Measurements from ENCODE around the gene RAB3IL1.
"Not testable (repeated sequence)": the region's sequence is repeated elsewhere in the genome, so short reads cannot be mapped to it uniquely, and the experiment has no call there.

Gene RAB3IL1

DNA sequence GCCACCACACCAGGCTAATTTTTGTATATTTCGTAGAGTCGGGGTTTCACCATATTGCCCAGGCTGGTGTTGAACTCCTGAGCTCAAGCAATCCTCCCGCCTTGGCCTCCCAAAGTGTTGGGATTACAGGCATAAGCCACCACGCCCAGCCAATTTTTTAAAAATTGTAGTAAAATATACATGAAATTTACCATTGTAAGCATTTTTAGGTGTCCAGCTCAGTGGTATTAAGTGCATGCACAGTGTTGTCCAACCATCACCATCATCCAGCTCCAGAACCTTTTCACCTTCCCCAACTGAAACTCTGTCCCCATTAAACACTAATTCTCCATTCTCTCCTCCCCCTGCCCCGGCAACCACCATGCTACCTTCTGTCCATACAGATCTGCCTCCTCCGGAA is 34.5 kb downstream of the RAB3IL1 start:
- no peak for DNase-seq

DNA sequence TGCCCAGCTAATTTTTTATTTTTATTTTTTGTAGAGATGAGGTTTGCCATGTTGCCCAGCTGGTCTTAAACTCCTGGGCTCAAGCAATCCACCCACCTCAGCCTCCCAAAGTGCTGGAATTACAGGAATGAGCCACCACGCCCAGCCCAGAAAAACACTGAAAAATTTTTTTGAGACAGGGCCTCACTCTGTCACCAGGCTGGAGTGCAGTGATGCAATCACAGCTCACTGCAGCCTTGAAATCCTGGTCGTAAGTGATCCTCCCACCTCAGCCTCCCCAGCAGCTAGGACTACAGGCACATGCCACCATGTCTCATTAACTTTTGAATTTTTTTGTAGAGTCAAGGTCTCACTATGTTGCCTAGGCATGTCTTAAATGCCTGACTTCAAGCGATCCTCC is 35.1 kb downstream of the RAB3IL1 start:
- not testable (repeated sequence) for DNase-seq

- DNase-seq: no peak
These were observed 36.0 kb downstream of the RAB3IL1 start for GRCh38 chr11:61881397-61881796.

DNA sequence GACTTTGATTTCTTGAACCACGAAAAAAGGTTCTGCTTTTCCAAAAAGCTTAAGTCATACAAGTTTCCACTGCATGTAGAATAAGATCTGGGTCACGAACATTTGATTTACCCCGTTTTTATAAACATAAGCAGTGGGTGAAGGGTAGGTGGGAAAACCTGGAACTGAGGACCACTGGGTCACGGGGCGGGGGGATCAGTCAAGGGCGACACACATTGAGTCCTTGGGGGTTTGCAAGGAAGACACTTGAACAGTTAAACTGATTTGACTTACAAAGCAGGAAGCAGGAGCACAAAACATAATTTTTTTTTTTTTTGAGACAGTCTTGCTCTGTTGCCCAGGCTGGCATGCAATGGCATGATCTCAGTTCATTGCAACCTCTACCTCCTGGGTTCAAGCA is 36.9 kb downstream of the RAB3IL1 start:
- no peak for DNase-seq

- DNase-seq: no peak
These were observed 37.3 kb downstream of the RAB3IL1 start for GRCh38 chr11:61880031-61880430.

DNA sequence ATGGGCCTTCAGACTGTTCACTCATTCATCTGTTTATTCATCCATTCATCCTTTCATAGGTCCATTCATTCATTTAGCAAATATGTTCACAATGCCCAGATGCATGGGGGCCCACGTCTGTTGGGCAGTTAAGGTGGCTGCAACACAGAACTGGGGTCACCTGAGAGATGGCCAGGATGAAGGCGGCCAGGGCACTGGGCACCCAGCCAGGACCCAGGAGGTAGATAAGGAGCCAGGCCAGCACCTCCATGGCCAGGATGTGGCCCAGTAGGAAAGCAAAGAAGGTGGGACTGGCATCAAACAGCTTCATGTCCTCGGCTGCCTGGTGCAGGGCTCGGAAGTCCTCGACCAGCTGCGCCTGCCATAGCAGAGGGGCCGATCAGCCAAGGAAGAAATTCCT is 38.2 kb downstream of the RAB3IL1 start:
- DNase-seq: no peak

DNA sequence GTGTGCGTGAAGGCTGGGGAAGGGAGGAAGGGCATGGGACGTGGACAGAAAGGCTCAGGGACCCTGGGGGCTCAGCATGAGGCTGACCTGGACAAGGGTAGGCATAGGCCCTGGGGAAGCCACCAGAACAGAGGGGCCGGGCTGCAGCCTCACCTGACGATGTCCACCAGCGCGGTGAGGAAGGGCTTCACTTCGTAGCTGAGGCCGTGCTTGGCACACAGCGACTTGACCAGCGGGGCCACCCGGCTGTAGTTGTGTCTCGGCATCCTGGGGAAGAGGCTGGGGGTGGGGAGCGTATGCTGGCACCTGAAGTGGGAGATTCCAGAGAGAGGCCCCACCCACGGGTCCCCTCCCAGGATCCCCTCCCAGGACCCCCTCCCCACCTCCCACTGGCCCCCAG is 41.7 kb downstream of the RAB3IL1 start:
- no peak for DNase-seq

- DNase-seq: no peak
These were observed 42.5 kb downstream of the RAB3IL1 start for GRCh38 chr11:61874853-61875252.

GRCh38 chr11:61874377-61874809 is 43.0 kb downstream of the RAB3IL1 start:
- no peak for DNase-seq

DNA sequence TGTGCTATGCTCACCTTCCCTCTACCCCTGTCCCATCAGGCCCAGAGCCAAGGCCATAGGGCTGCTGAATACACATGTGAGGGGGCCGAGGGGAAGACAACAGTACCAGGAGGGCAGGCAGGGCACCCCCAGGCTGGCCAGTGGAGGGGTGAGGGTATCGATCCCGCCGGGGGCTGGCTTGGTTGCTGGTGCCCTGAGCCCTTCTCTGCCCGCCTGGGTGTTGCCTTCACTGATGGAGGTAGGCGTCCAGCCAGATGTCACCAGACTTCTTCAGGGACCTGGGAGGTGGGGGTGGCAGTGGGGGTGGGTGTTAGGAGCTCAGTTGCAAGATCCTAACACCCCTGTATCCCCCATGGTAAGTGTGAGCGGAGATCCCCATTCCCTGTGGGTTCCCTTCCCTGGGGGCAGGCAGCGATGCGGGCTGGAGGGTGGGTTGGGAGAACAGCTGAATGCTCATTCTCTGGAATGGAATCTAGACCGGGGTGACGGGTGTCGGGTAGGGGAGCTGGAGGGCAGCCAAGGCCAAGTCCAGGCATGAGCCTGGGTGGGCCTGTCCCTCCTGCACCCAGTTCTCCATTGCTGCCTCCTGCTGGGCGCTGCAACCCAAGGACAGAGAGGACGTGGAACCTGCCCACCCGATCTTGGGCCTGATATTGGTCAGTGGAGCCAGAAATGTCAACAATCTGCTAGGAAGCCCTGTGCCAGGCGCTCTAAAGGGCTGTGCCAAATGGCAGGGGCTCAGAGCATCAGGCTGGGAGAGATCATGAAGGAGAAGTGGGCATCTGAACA is 43.6 kb downstream of the RAB3IL1 start:
- DNase-seq: no peak

GRCh38 chr11:61872935-61873565 is 44.3 kb downstream of the RAB3IL1 start:
- no peak for DNase-seq

DNA sequence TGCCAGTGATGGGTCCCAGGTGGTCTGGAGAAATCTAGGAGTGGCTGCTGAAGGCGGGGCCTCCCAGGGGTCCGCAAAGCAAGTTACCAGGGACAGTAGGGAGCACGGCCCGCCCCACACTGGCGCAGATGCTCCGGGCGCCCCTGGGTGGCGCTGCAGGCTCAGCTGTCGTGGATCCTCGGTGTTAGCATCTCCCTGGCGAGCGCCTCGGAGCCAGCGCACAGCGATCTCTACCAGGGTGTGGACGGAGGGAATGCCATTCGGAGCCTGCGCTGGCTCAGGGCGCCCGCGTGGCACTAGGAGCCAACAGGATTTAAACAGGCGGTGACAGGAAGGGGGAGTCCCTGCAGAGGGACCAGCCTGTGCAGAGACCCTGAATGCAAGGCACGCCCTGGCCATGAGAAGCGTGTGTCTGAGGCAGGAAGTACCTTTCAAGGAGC is 46.2 kb downstream of the RAB3IL1 start:
- peak; percentile 37 to 68 for DNase-seq

GRCh38 chr11:61870541-61871031 is 46.8 kb downstream of the RAB3IL1 start:
- no peak for DNase-seq

- no peak for DNase-seq
These were observed 47.5 kb downstream of the RAB3IL1 start for GRCh38 chr11:61869708-61870451.

- no peak for DNase-seq
These were observed 48.0 kb downstream of the RAB3IL1 start for GRCh38 chr11:61869429-61869707.

GRCh38 chr11:61868571-61869428 is 48.6 kb downstream of the RAB3IL1 start:
- DNase-seq: no peak

DNA sequence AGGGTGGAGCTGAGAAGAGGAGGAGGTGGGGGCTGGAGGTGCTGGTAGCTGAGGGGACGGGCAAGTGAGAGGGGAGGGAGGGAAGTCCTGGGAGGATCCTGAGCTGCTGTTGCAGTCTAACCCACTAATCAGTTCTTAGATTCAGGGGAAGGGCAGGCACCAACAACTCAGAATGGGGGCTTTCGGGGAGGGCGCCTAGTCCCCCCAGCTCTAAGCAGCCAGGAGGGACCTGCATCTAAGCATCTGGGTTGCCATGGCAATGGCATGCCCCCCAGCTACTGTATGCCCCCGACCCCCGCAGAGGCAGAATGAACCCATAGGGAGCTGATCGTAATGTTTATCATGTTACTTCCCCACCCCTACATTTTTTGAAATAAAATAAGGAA is 50.4 kb downstream of the RAB3IL1 start:
- DNase-seq: no peak

GRCh38 chr11:61866231-61866957 is 51.0 kb downstream of the RAB3IL1 start:
- DNase-seq: no peak

DNA sequence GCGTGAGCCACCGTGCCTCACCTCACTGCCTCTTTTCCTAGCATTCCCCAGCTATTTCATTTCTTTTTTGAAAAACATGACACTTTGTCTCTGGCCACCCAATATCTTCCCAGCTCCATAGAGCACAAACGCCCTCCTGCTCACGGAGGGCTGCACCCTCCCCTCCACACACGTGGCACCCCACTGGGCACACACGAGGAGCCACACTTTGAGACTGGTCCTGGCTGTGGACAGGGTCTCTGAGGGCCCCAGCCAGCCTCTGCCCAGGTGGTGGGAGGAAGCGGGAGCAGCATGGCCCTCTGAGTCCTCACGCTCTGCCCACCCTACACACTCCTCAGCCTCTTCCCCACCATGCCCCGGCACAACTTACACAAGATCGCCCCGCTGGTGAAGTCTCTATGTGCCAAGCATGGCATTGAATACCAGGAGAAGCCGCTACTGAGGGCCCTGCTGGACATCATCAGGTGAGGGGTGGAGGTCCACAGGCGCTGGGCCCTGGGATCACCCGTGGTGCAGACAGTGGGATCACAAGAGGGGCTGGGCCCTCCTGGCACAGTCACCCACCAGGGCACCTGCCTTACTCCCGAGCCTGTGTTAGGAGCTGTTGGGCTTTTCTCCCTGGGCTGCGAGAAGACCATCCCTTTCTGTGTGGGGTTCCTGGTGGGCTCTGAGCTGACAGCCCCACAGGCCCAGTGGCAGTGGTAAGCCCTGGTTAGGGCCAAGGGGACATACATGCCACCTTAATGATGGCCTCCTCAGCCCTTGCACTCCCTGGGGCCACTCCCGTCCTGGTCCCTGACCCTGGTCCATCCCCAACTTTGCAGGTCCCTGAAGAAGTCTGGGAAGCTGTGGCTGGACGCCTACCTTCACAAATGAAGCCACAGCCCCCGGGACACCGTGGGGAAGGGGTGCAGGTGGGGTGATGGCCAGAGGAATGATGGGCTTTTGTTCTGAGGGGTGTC is 52.3 kb downstream of the RAB3IL1 start:
- DNase-seq: no peak

- no peak for DNase-seq
These were observed 53.8 kb downstream of the RAB3IL1 start for GRCh38 chr11:61863548-61864081.
